HepG2 (cell line): ENCODE results near the gene EHD1. TPM values are rescaled to one million over a fixed set of nuclear protein-coding genes. Genes with fewer than 3 reads are reported as not detected.

ENCODE experiments used
- ARID3A ChIP-seq: IDR thresholded peaks from 2 replicates; pipeline ENCODE4 v1.6.1; 2012; ENCODE audit warnings: low read depth, low read length, improper control_type of control experiment
- ATF1 ChIP-seq: IDR thresholded peaks from 2 replicates; pipeline ENCODE4 v1.6.1; 2016; ENCODE audit warnings: mild to moderate bottlenecking, control low read depth
- GATA4 ChIP-seq: sonication (generic); IDR thresholded peaks from 2 replicates; pipeline ENCODE4 v1.6.1; 2016; ENCODE audit warnings: antibody characterized with exemption, low read depth, borderline replicate concordance
- NBN ChIP-seq: fragments of 450-650 bp; conservative IDR thresholded peaks from 2 replicates; pipeline ENCODE4 v1.6.1; 2017
- PRDM15 ChIP-seq: sonication (generic); formaldehyde crosslinking; IDR thresholded peaks from 2 replicates; pipeline ENCODE4 v1.4.0; 2020; ENCODE audit warnings: missing genetic modification reagents
- PRDM4 ChIP-seq: sonication (generic); formaldehyde crosslinking; IDR thresholded peaks from 2 replicates; pipeline ENCODE4 v1.9.0; 2021; ENCODE audit warnings: missing genetic modification reagents, borderline replicate concordance
- PTBP1 ChIP-seq: fragments of 200-400 bp; formaldehyde crosslinking; IDR thresholded peaks from 2 replicates; pipeline ENCODE4 v1.6.1; 2018; ENCODE audit warnings: low read length, low read depth; ENCODE audit not compliant: poor library complexity, severe bottlenecking
- RBFOX2 ChIP-seq: fragments of 200-400 bp; formaldehyde crosslinking; IDR thresholded peaks from 2 replicates; pipeline ENCODE4 v1.6.1; 2017; ENCODE audit warnings: low read depth, mild to moderate bottlenecking, low read length
- SAFB2 ChIP-seq: sonication (generic); formaldehyde crosslinking; IDR thresholded peaks from 2 replicates; pipeline ENCODE4 v1.5.1; 2020; ENCODE audit warnings: missing genetic modification reagents, low read depth, mild to moderate bottlenecking, borderline replicate concordance
- XRCC5 ChIP-seq: fragments of 200-400 bp; formaldehyde crosslinking; optimal IDR thresholded peaks from 2 replicates; pipeline ENCODE3; 2017; ENCODE audit warnings: mild to moderate bottlenecking, low read length
- ZBTB1 ChIP-seq: sonication (generic); formaldehyde crosslinking; IDR thresholded peaks from 2 replicates; pipeline ENCODE4 v1.4.0; 2020; ENCODE audit warnings: missing genetic modification reagents, borderline replicate concordance
- ZBTB14 ChIP-seq: sonication (generic); formaldehyde crosslinking; IDR thresholded peaks from 2 replicates; pipeline ENCODE4 v1.4.0; 2020; ENCODE audit warnings: missing genetic modification reagents
- ZBTB37 ChIP-seq: sonication (generic); formaldehyde crosslinking; IDR thresholded peaks from 2 replicates; pipeline ENCODE4 v1.4.0; 2020; ENCODE audit warnings: mild to moderate bottlenecking, missing genetic modification reagents
- ZMAT5 ChIP-seq: sonication (generic); formaldehyde crosslinking; IDR thresholded peaks from 2 replicates; pipeline ENCODE4 v1.5.0; 2020; ENCODE audit warnings: mild to moderate bottlenecking, low read depth, missing genetic modification reagents, borderline replicate concordance
- ZNF44 ChIP-seq: sonication (generic); formaldehyde crosslinking; IDR thresholded peaks from 2 replicates; pipeline ENCODE4 v1.5.1; 2020; ENCODE audit warnings: mild to moderate bottlenecking, missing genetic modification reagents
- ZNF597 ChIP-seq: sonication (generic); formaldehyde crosslinking; IDR thresholded peaks from 2 replicates; pipeline ENCODE4 v1.5.0; 2020; ENCODE audit warnings: missing genetic modification reagents
- ZNF766 ChIP-seq: sonication (generic); formaldehyde crosslinking; IDR thresholded peaks from 2 replicates; pipeline ENCODE4 v1.5.0; 2020; ENCODE audit warnings: missing genetic modification reagents, borderline replicate concordance
- polyA plus RNA-seq, 8 experiments: library from polyadenylated mRNA; depleted of rRNA in 3 of 8; stranded (reverse) in 7 of 8; unstranded in 1 of 8; fragments of >200 nt; fragmentation: Illumina TruSeq in 4 of 8; extraction: Trizol in 4 of 8; gene quantifications; 2 replicates each; pipeline versions ENCODE4 v1.2.1 to v1.2.3, GENCODE V29; 2011 to 2016; ENCODE audit warnings: low read depth in 4 of 8, missing spikeins in 1 of 8, mixed read lengths in 1 of 8; ENCODE audit not compliant: insufficient read depth in 1 of 8
- total RNA-seq, 5 experiments: library from RNA; depleted of rRNA; stranded (reverse); fragments of >200 nt; fragmentation: Illumina TruSeq; extraction: Trizol; gene quantifications; 2 replicates each; pipeline ENCODE4 v1.2.3, GENCODE V29; 2016; ENCODE audit warnings: low read depth in 1 of 5

The EHD1 gene
- total and polyA plus RNA-seq, 2 of the 13 experiments (the other 11 are each of a cell fraction or from before 2014, with no cell fraction given) = 23.6 to 26.6 TPM

- 0 out of 2 replicates have a peak, but pooled peaks have one; percentile 46 for TF ChIP-seq ZBTB37 (CRISPR knock-in tag)
- TF ChIP-seq PRDM4 = no peak
- TF ChIP-seq ZMAT5 = no peak
- TF ChIP-seq XRCC5 = no peak
- TF ChIP-seq ARID3A = no peak
- no peak for TF ChIP-seq SAFB2 (CRISPR knock-in tag)
- no peak for TF ChIP-seq ATF1 (CRISPR knock-in tag)
- no peak for TF ChIP-seq ZNF766 (CRISPR knock-in tag)
- peak; percentile 66 for TF ChIP-seq RBFOX2
- no peak for TF ChIP-seq ZBTB14 (CRISPR knock-in tag)
- no peak for TF ChIP-seq GATA4
- TF ChIP-seq PTBP1 = no peak
- no peak for TF ChIP-seq ZBTB1 (CRISPR knock-in tag)
- no peak for TF ChIP-seq ZNF44 (CRISPR knock-in tag)
- no peak for TF ChIP-seq NBN
- no peak for TF ChIP-seq PRDM15 (CRISPR knock-in tag)
- TF ChIP-seq ZNF597 (CRISPR knock-in tag) = no peak
These were observed 12.9 kb upstream of the EHD1 start (continued) for GRCh38 chr11:64891215-64891848.
